Astrocyte (in vitro differentiated cells and primary cell): ENCODE data around the gene PRSS37. TPM values are rescaled to one million over a fixed set of nuclear protein-coding genes. Genes with fewer than 3 reads are reported as not detected.

Experiments
- total RNA-seq: library from RNA; stranded (reverse); gene quantifications from 2 replicates; pipeline ENCODE4 v1.2.1, GENCODE V29; 2021

PRSS37 gene
- total RNA-seq, 1 donor from 2014 or later: not detected

Other genes starting within 250 kb of the PRSS37 start
- 9.8 and 10.5 TPM in 2 replicates for gene DENND11, start 139.3 kb downstream of the PRSS37 start, total RNA-seq
- not detected in 2 replicates for gene WEE2, start 133.1 kb downstream of the PRSS37 start, total RNA-seq
- 138 and 146 TPM in 2 replicates for gene SSBP1, start 103.1 kb downstream of the PRSS37 start, total RNA-seq
- 1.00 and 1.2 TPM in 2 replicates for gene TAS2R3, start 77.4 kb downstream of the PRSS37 start, total RNA-seq
- 1.1 and 1.2 TPM in 2 replicates for gene TAS2R4, start 64.8 kb downstream of the PRSS37 start, total RNA-seq
- gene TAS2R5, start 51.3 kb downstream of the PRSS37 start, total RNA-seq: 1.3 and 1.5 TPM in 2 replicates
- not detected in 2 replicates for gene OR9A4, start 74.9 kb upstream of the PRSS37 start, total RNA-seq
- not detected in 2 replicates for gene CLEC5A, start 105.5 kb upstream of the PRSS37 start, total RNA-seq
- not detected in 2 replicates for gene TAS2R38, start 132.3 kb upstream of the PRSS37 start, total RNA-seq
- gene MGAM, start 154.4 kb upstream of the PRSS37 start, total RNA-seq: 3.2 and 4.5 TPM in 2 replicates